ENCODE data around the gene GCLM. TPM values are rescaled to one million over a fixed set of nuclear protein-coding genes. Genes with fewer than 3 reads are reported as not detected.

Gene GCLM
- total and polyA plus RNA-seq, 8 donors = 2.1 to 10.4 (median 6.7) TPM

- H3K27ac ChIP-seq = no peak overlapping the region
- no peak for DNase-seq
- 92 to 93% methylated on average over 3 of the region's 3 CpGs for WGBS, 2 donors
- H3K4me1 ChIP-seq = no peaks in the 10 kb centered on the region
- no peaks in the 10 kb centered on the region for H3K9me3 ChIP-seq
- no peak overlapping the region for H3K4me3 ChIP-seq
- intact Hi-C loops (cut with DNase I) = no loop called here
- no peaks in the 10 kb centered on the region for H3K27me3 ChIP-seq
- TF ChIP-seq CTCF (IDR thresholded peaks at IDR 0.05) = no peak
- no peak for FAIRE-seq
- ATAC-seq = no peak
- no peaks in the 10 kb centered on the region for H3K36me3 ChIP-seq
Measured at GRCh38 chr1:93837961-93838360, 71.3 kb downstream of the GCLM start.

Small RNA genes within 50 kb of the gene (microRNA-seq; reads per million reads assigned to microRNA genes)
- gene MIR760 = 1.9 to 6.8 reads per million in 2 donors

Other genes starting within 250 kb of the GCLM start
- gene BCAR3, start 227.6 kb downstream of the GCLM start, total RNA-seq = 1 to 10 TPM; 2.4 to 8.2 (median 4.9) TPM
- 1 to 10 TPM; 2.6 to 6.1 TPM for gene BCAR3, start 227.6 kb downstream of the GCLM start, polyA plus RNA-seq
- 10 to 100 TPM; 15.7 to 24.3 (median 20.5) TPM for gene DNTTIP2, start 30.2 kb downstream of the GCLM start, total RNA-seq
- gene DNTTIP2, start 30.2 kb downstream of the GCLM start, polyA plus RNA-seq = 10 to 100 TPM; 26.4 to 39.2 TPM
- under 1 TPM in 4 of 6 donors, not detected in 2; 0.03 to 0.16 (median 0.10) TPM for gene ABCA4, start 211.7 kb upstream of the GCLM start, total RNA-seq
- gene ABCA4, start 211.7 kb upstream of the GCLM start, polyA plus RNA-seq = under 1 TPM; 0.15 to 0.16 TPM

All from pancreas (tissue), 10 donors.